Fibroblast of skin of left biceps (primary cell): ENCODE data around the gene CTRB2.

ENCODE experiments used
- DNase-seq, 2 experiments: peaks; one replicate each; pipeline ENCODE4 v3.0.0-alpha.2; 2013; ENCODE audit warnings: low read depth in 2 of 2

CTRB2 gene

DNA sequence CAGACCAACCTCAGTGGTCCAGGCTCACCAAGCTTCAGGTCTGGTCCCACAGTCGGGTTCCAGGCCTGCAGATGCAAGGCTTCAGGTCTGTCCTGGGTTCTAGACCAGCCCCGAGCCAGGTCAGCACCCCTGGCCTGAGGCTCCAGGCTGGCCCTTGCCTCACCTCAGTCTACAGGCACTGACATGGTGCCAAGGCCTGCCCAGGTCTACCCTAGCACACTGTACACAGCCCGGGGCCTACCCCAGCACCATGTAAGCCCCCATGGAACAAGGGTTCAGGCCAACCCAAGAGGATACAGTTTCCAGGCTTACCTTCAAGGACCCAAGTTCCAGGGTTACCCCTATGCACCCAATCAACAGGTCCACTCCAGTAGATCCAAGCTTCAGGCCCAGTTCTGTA, 31.9 kb downstream of the CTRB2 start:
- DNase-seq: no peak

GRCh38 chr16:75172578-75172977, 34.4 kb downstream of the CTRB2 start:
- no peak for DNase-seq

GRCh38 chr16:75169899-75170405, 37.0 kb downstream of the CTRB2 start:
- DNase-seq: no peak

- no peak for DNase-seq
Observed at GRCh38 chr16:75160386-75160785, 46.6 kb downstream of the CTRB2 start.
